ENCODE measurements around the gene SLAMF9.

DNA sequence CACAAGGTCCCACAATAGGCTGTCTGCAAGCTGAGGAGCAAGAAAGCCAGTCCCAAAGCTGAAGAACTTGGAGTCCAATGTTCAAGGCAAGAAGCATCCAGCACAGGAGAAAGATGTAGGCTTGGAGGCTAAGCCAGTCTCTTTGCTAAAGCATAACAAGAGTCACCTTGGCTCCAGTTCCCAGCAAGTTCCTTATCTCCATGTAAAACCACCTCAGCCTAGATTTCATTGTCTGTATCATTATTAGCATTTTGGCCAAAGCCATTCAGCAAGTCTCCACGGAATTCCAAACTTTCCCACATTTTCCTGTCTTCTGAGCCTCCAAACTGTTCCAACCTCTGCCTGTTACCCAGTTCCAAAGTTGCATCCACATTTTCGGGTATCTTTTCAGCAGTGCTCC lies 40.9 kb upstream of the SLAMF9 start:
- TF ChIP-seq, protein P1, sequence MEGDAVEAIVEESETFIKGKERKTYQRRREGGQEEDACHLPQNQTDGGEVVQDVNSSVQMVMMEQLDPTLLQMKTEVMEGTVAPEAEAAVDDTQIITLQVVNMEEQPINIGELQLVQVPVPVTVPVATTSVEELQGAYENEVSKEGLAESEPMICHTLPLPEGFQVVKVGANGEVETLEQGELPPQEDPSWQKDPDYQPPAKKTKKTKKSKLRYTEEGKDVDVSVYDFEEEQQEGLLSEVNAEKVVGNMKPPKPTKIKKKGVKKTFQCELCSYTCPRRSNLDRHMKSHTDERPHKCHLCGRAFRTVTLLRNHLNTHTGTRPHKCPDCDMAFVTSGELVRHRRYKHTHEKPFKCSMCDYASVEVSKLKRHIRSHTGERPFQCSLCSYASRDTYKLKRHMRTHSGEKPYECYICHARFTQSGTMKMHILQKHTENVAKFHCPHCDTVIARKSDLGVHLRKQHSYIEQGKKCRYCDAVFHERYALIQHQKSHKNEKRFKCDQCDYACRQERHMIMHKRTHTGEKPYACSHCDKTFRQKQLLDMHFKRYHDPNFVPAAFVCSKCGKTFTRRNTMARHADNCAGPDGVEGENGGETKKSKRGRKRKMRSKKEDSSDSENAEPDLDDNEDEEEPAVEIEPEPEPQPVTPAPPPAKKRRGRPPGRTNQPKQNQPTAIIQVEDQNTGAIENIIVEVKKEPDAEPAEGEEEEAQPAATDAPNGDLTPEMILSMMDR (IDR thresholded peaks at IDR 0.05; ENCODE audit: low read depth, low read length, poor library complexity, severe bottlenecking): no peak
- no peak for TF ChIP-seq EZH2phosphoT487 (IDR thresholded peaks at IDR 0.05; ENCODE audit: borderline replicate concordance, low read length)

Measured in DOHH2 (cell line).